HG02840 (cell line): ENCODE results near the gene ZNF860.

Experiments used
- ATAC-seq: cut with Tn5 transposase; IDR thresholded peaks from one replicate; pipeline ENCODE4 v1.9.1; 2021; ENCODE audit warnings: mild to moderate bottlenecking, moderate library complexity, moderate number of reproducible peaks; ENCODE audit not compliant: unreplicated experiment, low FRiP score

Gene ZNF860

DNA sequence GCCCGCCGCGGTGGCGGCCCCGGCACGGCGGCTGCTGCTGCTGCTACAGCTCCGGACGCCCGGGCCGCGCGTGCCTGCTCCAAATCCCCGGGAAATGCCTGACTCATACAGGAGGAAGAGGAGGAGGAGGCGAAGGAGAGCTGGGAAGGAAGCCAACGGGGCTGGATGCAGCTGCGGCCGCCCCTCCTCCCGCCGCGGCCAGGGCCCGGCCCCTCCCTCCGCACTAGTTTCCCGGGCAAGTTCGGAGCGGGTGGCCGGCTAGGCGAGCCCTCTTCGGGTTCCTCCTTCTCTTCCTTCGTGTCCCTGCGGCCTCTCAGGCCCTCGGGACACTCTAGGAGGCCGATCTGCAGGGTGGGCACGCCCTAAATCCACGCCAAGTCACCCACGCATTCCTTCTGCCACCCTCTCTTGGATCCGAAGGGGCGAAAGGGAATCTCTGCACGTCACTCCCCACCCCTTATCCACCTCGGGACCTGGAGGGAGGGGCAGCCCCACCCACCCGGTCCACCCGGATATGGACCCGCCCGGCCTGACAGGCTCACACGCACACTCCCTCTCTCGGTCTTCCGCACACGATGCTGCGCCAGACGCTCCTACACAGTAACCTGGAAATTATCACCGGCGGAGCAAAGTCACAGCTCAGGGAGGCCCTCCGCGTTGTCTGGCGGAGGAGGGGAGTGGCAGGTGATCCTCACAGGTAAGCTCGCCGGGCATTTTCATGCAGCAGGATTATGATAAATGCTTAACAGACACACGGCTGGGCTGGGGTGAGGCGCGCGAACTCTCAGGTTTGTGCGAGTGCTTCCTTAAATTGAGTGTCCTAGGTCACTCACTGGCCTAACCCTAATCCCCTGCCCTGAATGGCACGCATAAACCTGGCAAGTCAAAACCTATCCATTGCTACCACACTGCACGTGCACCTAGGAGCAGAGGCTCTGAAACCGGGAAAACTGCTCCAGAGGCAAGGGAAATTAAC, at the start of gene ZNF860, which contains the start of gene OSBPL10:
Gene ZNF860 (plus strand): TSS at position 545 of the 976 bp plus-strand sequence. CDS start 7,330 bp downstream, outside the sequence.
Gene OSBPL10 (minus strand): TSS at position 57 of the 976 bp plus-strand sequence. CDS start 83 bp downstream, outside the sequence.
- no peak for ATAC-seq

DNA sequence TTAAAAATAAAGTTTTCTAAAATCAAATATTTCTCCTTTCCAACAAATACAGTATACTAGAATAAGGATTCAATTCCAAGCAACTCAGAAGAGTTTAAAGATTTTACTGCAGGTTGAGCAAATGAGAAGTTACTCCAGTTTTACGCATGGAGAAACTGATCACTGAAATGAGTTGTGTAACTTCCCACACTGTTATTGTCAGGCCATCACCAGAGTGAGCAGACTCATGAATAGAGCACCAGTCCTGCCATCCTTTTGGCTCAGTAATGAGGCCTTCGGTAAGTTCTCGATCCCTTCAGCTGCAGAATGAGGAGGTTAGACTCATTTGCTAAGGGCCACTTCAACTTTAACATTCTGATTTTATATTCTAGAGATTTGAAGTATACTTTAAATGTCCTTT, 48.6 kb upstream of the ZNF860 start:
- no peak for ATAC-seq

DNA sequence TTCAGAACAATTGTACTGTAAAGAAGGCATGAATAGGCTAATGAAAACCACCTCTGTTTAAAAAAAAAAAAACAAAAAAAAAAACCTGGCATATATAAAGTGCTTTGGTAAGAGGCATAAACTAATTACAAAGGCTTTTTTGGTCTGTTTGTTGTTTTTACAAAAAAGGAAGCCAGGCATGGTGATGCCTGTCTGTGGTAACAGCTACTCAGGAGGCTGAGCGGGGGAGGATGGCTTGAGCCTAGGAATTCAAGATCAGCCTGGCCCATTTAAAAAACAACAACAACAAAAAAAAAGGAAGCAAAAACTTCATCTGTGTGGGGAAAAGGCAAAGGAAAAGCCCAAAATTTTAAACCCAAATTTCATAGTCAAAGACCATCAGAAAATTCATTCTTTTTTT, 47.5 kb upstream of the ZNF860 start:
- no peak for ATAC-seq

DNA sequence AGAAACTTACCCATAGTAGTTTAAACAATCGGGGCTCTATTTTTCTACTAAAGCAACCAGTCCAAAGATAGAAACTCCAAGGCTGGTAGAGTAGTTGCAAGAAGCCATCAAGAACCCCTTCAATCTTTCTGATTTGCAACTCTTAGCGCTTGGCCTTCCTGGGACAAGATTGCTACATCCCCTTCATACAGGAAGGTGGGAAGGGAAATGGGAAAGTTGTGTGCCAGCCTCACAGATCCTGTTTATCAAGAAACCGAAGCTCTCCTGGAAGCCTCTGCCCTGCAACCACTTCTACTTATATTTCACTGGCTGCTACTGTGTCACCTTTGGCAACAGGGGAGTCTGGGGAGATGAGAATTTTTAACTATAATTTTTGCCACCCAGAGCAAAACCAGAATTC, 46.7 kb upstream of the ZNF860 start:
- no peak for ATAC-seq

DNA sequence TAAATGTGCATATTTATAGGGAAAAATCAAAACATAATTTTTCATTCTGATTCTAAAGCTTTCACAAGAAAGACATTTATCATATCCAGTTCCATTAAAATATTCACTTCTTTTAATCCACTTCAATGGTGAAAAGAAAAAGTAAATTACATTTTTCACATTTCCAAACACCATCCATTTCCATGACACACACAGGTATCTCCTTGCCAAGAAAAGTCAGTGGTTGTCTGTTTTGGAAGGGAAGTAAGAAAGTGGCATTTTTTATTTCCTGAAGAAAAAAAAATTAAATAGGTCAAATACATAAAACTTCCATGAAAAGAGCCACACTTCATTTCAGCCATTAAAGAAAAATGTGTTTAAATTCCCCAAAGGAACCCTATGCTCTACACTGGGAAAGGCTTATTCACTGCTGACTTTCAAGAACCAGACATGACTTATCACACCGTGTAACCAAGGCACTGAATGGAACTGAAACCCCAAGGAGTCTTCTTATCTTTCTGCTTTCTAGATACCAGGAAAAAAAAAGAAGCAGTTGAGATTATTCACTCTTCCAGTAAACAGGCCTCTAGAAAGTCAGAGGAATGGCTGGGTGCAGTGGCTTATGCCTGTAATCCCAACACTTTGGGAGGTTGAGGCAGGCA, 45.0 kb upstream of the ZNF860 start:
- ATAC-seq, result no peak

DNA sequence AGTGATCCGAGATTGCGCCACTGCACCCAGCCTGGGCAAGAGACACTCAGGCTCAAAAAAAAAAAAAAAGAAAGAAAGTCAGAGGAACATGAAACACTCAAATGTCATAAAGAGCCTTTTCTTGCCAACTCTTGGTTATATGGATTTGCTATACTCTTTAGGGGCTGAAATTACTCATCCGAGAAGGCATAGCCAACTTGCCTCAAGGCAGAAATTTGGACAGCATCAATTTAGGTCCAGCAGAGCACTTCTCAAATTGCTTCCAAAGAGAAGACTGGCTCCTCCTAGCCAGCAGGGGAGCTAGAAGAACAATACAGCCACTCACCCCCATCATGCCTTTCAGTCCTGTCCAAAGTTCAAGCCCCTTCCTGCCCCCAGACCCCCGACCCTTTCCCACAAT, 44.3 kb upstream of the ZNF860 start:
- no peak for ATAC-seq

DNA sequence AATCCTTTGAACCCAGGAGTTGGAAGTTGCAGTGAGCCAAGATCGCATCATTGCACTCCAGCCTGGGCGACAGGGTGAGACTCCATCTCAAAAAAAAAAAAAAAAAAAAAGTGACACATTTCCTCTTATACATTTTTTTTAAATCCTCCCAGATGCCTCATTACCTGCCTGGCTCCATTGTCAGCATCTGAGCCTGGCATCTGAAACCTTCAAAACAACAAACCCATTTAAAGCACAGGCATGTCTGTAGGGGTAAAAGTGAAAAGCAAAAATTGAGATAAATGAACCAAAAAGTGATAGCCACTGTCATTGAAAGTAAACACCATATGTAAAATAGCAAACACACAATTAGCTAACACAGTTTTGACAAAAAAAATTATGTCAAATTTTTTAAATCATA, 39.1 kb upstream of the ZNF860 start:
- no peak for ATAC-seq

DNA sequence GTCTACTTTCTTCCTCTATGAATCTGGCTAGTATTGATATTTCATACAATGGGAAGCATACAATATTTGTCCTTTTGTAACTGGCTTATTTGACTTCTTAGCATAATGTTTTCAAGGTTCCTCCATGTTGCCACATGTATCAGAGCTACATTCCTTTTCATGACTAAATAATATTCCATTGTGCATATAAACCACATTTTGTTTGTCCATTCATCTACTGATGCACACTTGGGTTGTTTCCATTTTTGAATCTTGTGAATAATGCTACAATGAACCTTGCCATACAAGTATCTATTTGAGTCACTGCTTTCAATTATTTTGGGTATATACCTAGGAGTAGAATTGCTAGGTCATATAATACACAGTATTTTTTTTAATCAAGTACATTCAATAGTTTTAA, 38.5 kb upstream of the ZNF860 start:
- ATAC-seq, result no peak

DNA sequence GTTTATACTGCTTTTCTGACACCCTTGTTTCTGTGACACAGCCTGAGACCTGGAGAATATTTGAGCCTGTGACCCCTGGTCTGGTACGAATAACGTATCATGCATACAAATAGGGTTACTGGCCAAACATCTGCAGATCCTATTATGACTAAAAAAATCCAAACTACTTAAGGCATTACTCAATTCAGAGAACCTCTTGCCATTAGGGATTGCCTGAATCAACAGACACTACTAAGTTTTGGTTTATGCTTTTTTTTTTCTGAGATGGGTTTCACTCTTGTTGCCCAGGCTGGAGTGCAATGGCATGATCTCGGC, 35.9 kb upstream of the ZNF860 start:
- no peak for ATAC-seq

DNA sequence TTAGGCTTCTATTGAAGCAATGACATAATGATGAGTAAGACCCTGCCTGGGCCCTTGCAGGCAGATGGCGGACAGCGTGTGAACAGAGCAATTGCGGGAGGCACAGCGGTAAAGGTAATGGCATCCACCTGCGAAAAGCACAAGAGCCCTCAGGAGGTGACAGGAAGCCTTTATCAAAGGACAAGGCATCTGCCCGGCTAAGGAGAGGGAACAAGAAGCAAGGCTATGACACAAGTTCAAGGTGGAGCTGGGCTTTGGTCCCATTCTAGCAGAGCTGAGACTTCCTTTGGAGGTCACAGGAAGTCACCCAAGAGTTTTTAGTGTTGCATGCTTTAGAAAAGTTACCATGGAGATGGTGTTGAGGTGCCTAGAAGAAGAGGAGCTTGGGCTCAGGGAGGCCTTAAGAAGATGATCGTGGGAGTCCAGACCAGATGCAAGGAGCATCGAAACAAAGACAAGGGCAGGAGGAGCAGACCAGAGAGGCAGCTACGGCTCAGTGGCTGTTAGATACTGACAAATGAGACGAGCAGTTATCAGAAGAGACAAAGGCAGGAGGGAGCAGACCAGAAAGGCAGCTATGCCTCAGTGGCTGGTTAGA, 35.0 kb upstream of the ZNF860 start:
- ATAC-seq, result no peak

DNA sequence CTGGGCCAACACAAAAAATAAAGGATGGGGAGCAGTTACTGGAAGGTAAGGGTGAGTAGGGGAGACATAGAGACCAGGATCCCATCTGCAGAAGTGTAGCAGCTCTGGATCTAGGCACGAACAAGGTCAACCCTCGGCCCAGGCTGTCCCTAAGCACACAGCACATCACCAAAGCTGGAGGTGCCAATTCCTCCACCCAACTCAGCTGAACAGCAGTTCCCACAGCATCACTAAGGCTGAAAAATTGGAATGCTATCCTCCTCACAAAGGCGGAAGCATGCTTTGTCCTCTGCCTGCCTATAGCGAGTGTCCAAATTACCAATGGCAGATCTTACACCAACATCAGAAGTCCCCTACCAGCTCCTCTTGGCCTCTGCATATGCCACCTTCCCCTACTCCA, 34.4 kb upstream of the ZNF860 start:
- ATAC-seq, result no peak

DNA sequence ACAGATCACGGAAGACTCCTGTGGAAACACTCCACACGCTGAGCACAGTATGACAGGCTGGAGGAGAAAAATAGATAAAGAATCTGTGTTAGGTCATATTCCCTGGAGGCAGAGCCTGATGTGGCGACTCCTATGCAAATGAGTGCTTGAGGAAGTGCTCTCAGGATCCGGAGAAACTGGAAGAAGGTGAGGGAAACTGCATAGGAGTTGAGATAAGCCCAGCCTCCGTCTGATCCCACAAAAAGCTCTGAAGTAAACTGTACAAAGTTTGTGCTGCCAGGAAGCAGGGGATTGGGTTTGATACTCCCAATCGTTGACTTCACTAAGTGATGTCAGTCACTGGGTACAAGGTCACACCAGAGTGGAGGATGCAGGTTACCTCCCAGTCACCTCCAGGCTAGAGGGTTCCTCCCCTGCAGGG, 33.9 kb upstream of the ZNF860 start:
- no peak for ATAC-seq

DNA sequence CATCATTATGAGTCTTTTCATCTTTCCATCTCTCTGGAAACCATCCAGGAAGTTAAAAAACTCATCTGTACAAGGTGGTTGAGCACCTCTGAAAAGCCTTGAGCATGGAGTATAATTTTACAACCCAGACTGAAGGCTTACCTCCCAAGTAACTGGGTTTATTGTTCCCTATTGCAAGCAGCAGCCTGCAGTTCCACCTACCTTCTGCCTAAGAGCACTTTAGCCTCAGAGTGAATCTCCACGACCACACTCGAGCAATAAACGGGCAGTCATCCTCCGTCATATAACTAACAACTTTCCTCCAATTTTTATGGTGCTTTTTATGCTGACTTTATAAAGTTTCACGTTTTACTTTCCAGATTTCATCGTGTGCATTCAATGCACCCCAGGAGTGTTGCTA, 33.3 kb upstream of the ZNF860 start:
- ATAC-seq, result no peak

DNA sequence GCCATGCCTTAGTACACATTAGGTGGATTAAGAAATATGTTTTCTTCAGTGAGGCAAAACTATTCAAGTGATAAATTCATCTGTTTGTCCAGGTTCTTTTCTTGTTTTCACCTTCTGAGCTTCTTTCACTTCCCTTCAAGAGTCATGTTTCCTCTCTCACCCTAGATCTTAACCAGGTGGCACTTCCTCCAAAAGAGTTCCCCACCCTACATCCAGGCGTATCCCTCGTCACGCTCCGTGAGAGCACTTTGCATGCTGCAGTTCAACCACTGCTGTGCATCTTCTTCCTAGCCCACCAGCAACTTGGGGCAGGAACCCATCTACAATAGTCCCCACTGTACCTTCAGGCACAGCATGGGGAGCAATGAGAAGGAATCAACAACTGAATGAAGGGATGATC, 29.3 kb upstream of the ZNF860 start:
- ATAC-seq, result no peak

DNA sequence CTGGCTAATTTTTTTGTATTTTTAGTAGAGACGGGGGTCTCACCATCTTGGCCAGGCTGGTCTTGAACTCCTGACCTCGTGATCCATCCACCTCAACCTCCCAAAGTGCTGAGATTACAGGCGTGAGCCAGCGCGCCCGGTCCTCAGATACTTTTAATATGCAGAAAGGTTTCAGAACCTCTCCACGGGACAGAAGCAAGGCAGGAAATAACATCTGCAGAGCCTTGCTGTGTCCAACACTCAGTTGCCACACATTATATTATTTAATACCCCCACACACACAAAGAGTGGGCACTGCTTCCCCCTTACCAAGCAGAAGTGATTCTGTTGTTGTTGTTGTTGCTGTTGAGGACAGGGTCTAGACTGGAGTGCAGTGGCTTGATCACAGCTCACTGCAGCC, 28.5 kb upstream of the ZNF860 start:
- ATAC-seq, result no peak

DNA sequence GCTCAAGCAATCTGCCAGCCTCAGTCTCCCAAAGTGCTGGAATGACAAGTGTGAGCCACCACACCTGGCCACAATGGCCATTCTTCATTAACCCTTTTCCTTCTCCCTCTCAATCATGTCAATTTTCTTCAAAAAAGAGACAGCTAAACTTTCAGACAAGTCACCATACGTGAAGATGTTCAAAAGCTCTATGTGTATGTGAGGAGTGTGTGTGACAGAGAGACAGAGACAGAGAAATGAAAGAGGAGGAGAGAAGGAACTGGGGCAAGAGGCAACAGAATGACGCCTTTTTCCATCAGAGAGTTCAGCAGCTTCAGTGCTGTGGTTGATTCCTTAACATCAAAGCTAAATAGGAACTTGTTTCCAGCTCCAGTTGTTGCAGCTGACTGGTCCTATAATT, 27.9 kb upstream of the ZNF860 start:
- no peak for ATAC-seq

DNA sequence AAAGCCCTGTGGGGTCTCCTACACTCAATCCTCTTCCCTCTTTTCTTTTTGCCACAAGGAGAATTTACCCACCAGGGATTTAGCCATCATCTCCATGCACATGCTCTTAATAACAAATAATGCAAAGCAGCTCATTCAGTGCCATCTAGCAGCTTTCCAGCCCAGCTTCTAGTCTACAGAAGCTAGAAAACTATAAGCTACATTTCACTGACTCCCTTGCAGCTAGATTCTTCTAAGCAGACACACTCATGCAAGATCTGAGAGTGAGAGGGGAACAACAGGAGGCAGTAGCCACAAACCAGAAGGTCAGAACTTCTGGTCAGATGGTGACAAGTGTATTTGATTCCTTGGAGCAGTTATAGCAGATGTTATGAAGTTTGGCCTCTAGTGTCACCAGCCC, 26.0 kb upstream of the ZNF860 start:
- ATAC-seq, result no peak

DNA sequence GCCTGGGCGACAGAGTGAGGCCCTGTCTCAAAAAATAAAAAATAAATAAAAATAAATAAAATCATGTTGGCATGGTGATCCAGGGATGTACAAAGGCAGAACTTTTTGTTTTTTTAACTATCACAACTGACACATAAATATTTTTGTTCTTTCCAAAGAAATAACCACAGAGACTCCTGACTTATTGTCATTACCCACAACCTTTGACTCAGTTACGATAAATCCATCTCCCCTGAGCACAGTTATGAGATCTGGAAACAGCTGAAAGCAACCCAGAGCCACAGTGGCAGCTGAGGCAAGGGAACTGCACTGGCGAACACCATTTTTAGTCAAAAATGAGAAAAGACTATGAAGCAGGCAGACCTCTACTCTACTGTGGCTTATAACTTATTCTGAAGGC, 24.4 kb upstream of the ZNF860 start:
- ATAC-seq, result no peak

DNA sequence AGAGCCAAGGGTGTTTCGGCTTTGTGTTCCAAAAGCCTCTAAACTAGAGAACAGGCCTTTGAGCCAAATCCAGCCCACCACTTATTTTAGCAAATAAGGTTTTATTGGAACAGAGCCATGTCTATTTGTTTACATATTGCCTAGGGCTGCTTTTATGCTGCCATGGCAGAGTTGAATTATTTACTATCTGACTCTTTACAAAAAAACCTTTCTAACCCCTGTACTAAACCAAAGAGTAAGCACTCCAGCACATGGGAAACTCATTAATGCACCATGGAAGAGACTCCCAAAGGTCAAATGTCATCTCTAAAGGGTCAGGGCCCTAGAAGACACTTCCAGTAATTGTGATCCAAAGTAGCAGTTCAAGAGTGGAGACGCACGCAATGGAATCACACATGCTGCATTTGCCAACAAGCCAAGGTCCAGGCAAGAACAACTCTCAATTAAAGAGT, 22.8 kb upstream of the ZNF860 start:
- no peak for ATAC-seq

DNA sequence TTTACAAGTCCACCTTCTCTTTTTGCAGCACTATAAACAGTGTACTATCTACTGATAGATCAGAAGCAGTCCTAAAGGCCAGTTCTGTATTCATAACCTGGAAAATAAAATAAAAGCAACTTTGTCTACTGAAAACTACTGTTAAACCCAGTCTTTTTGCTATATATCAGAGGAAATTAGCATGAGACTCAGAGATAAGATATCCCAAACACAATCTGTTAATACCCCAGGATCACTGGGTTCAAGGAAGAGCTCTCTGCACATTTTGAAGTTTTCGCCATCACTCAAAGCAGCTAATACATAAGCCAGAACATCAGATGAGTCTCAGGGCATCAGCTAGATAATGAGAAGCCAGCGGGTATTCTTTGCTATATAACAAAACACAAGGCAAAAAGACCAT, 22.3 kb upstream of the ZNF860 start:
- no peak for ATAC-seq
